Suppressor macrophage treated with lipopolysaccharide for 1 hour (primary cell): ENCODE data around the gene ADAMTS14.
A peak's percentile ranks its signal among the peaks of the same experiment; 100 is the strongest.

Source experiments
- DNase-seq, 3 donors: peaks; one replicate each; pipeline ENCODE4 v3.0.0-alpha.2; 2020 to 2022

ADAMTS14 gene

GRCh38 chr10:70675496-70676161 is 3.3 kb downstream of the ADAMTS14 start:
- DNase-seq: peak in 1 of 3 donors; percentile 31

GRCh38 chr10:70676511-70676910 is 4.2 kb downstream of the ADAMTS14 start:
- no peak for DNase-seq

DNA sequence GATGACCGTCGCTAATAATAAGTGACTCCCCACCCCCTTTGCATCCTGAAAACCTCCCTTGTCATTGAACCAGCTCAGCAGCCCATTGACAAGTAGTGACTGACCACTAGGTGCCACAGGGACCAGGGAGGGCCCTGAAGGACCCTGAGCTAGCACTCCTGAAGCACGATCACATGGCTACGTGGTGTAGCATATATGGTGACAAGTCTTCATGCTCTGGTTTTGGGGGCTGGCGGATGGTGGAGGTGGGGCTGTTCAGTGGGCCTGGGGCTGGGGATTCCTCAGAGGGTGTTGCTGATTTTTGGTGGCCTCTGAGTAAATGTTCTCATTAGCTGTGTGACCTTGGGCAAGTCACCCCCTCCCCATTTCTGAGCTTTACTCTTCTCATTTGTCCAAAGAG is 4.7 kb downstream of the ADAMTS14 start:
- no peak for DNase-seq

DNA sequence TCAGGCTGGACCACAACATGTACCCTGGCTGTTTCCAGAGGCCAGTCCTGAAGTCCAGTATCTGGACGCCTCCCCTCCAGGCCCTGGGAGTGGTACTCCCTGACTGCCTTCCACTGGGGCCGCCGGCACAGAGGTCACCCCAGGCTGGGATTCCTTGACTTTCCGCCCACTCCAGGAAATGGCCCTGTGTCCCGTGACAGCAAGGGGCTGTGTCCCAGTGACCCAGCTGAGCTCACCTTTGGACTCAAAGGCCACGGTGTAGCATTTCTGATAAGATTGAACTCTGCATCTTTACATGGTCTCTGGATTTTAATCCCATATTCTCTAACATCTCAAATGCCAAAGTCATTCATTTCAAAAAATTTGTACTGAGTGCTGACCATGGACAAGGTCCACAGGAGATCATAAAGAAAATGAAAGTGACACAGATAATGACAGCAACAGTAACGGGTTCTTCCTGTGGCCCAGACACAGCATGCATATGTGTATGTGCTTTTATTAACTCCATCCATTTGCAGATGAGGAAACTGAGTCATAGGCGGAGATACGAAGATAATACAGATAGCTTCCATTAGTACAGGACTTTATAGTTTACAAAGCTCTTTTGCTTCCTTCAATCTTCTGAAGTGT is 5.4 kb downstream of the ADAMTS14 start:
- no peak for DNase-seq

- DNase-seq: no peak
These were observed 5.9 kb downstream of the ADAMTS14 start for GRCh38 chr10:70678250-70678635.

- DNase-seq: no peak
These were observed 6.6 kb downstream of the ADAMTS14 start for GRCh38 chr10:70678757-70679489.

DNA sequence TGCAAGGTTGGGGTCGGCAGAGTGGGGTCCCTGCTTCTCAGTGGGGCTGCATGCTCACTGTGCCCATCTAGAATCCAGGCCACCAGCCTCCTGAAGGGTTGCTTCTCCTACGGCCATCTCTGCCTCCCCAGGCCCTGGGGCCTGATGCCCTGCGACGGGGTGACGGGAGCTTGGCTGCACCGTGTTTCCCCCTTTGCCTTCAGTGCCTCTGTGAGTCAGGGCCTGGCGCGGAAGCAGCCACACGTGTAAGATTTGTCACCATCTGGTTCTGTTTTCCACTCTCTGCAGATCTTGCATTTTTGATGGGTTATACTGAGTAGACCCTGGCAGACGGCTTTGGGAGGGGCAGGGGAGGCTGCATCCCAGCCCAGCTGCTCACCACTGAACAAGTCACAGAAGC is 7.2 kb downstream of the ADAMTS14 start:
- peak; percentile 36 to 44 (median 37) for DNase-seq

GRCh38 chr10:70680899-70681730 is 8.8 kb downstream of the ADAMTS14 start:
- no peak for DNase-seq

- DNase-seq: no peak
These were observed 9.4 kb downstream of the ADAMTS14 start for GRCh38 chr10:70681731-70682005.

GRCh38 chr10:70682920-70683600 is 10.8 kb downstream of the ADAMTS14 start:
- peak; percentile 25 to 57 (median 36) for DNase-seq

DNA sequence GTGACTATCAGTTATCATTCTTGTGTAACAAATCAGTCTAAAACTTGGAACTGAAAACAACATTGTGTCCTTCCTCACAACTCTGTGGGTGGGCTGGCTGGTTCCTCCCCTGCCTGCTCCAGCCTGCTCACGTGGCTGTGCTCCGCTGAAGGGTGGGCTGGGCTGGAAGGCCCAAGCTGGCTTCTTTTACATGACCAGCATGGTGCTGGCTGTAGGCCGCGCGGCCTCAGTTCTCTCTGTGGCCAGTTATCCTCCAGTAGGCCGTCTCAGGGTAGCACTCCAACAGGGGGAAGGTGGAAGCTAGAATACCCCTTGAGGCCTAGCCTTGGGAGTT is 11.3 kb downstream of the ADAMTS14 start:
- DNase-seq: peak; percentile 19 to 35 (median 24)

GRCh38 chr10:70683940-70684339 is 11.6 kb downstream of the ADAMTS14 start:
- DNase-seq: no peak

DNA sequence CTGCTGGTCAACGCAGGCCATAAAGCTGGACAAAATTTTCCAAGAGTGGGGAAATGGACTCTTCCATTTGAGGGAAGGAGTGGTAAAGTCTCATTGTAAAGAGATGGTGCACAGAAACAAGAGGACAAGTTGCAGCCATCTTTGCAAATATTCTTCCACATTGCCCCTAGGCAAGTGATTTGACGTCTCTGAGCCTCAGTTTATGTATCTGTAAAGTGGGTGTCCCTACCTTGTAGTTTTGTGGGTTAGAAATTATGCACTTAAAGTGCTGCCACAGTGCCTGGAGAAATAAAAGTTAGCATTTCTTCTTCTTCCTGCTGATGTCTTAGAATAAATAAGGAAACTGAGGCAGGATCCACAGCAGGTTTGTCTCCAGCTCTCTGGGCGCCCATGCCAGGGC is 12.1 kb downstream of the ADAMTS14 start:
- DNase-seq: no peak

- DNase-seq: no peak
These were observed 12.6 kb downstream of the ADAMTS14 start for GRCh38 chr10:70684839-70685454.

- no peak for DNase-seq
These were observed 13.2 kb downstream of the ADAMTS14 start for GRCh38 chr10:70685455-70685911.

GRCh38 chr10:70688828-70689227 is 16.5 kb downstream of the ADAMTS14 start:
- DNase-seq: no peak

DNA sequence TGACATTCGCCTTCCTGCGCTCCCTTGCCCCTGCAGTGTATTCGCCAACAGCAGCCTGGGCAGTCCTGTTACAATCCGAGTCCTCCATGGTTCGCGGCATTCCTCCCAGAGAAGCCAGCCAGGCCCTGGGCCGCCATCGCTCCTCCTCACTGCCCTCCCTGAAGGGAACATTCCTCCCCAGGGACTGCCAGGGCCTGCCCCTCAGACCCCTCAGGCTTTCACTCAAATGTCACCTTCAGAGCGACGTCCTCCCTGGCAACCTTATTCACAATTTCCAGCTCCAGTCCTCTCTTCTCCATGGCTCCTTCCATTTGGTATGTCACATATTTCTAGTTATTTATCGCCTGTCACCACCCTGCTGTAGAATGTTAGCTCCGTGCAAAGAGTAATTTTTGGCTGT is 17.4 kb downstream of the ADAMTS14 start:
- DNase-seq: no peak

DNA sequence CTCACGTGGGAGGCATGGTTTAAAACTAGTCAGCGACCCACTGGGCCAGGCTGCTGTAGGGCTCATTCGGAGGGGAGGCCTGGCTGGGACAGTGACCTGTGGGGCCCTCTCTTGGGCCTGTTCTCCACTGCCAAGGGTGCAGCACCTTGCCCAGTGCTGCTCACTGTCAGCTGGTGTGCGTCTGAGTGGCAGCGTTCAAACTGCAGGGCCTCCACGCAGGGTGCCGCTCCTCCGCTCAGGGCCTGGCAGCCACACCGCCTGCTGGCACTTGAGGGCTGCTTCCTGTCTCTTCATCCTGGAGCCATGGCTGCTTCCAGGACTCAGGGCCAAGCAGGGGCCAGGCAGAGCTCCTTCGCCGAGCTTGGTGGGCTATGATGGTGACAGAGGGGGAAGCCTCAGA is 18.3 kb downstream of the ADAMTS14 start:
- DNase-seq: no peak

- no peak for DNase-seq
These were observed 19.3 kb downstream of the ADAMTS14 start for GRCh38 chr10:70691611-70692010.

DNA sequence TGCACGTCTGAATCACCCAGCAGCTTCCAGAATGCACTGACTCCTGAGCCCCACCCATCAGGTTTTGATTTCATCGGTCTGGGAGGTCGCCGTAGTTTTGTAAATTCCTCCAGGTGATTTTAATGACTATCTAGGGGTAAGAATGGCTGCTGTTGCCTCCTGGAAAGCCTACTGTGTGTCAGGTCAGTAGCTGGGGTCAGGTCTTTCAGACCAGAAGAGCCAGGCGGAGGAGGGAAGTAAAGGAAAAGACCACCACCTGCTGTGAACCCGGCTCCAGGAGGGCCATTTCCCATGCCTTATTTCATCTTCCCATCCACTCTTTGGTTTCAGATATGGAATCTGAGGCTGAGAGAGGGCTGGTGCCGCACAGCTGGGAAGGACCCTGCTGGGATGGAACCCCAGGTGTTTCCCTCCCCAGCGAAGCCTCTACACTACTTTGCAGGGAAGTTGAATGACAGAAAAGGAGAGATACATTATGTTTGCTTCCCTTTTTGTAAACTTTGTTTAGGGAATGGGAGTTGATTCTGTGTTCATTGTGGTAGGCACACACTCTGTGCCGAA is 19.8 kb downstream of the ADAMTS14 start:
- DNase-seq: no peak

DNA sequence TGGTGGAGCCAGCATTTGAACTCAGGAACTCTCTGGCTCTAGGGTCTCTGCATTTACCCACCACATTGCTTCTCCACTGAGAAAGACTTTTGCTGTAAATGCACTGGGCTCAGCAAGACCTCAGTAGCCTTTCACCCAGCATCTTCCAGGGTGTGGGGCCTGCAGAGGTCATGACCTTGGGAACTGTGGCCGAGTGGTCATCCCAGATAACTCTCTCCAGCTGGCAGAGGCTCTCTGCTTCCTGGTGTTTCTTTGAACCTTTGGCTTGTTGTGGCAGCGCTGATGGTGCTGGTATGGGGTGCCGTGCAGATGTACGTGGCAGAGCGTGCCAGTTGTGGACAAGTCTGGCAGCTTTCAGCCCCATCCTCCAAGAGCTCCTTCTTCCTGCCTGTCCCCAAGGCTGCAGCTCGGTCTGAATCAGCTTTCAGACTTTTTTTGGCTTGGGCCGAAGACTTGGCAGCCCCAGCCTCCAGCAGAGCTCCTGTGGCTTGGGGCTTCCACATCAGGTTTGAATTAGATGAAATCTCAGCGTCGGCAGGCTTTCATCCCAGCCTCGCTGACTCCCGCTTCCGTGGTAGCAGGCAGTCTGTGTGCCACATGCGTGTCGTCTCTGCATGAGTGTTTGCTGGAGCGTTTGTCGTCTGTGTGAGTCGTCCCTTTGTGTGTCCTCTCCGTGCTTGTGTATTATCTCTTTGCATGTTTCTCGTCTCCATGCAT is 21.5 kb downstream of the ADAMTS14 start:
- no peak for DNase-seq
